ENCODE measurements around the gene JARID2.

JARID2 gene

DNA sequence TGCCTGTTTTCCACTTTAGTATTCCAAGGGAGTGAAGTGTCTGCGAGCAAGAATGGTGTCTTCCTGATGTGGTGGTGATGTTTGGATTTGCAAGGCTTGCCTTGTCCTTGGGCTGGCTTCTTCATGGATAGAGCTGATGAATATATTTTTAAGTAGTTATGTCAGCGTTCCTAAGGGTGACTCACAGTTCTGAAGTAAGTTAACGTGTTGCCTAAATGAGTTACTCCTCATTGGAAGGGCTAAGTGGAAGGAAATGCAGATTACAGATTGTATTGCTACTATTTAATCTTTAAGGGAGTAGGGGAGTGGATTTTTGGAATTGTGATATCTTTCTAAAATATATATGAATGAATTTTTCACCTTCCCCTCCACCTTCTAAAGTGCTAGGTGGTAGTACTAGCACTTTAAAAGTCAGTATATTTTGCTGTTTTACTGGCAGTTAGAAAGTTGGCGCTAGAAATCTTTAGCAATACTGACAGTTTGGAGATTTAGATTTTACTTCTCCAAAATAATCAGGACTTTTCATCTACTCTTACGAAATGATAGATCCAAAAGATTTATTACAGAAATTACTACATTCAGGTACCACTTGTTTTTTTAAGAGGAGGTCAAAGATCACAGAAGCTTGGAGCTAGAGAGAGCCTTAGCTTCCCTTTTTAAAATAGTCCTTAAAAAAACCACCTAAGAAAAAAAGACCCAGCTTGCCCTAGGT, 197.4 kb downstream of the JARID2 start:
- no peak overlapping the region for H3K4me3 ChIP-seq (ENCODE audit: low read length)
- TF ChIP-seq, protein P1, sequence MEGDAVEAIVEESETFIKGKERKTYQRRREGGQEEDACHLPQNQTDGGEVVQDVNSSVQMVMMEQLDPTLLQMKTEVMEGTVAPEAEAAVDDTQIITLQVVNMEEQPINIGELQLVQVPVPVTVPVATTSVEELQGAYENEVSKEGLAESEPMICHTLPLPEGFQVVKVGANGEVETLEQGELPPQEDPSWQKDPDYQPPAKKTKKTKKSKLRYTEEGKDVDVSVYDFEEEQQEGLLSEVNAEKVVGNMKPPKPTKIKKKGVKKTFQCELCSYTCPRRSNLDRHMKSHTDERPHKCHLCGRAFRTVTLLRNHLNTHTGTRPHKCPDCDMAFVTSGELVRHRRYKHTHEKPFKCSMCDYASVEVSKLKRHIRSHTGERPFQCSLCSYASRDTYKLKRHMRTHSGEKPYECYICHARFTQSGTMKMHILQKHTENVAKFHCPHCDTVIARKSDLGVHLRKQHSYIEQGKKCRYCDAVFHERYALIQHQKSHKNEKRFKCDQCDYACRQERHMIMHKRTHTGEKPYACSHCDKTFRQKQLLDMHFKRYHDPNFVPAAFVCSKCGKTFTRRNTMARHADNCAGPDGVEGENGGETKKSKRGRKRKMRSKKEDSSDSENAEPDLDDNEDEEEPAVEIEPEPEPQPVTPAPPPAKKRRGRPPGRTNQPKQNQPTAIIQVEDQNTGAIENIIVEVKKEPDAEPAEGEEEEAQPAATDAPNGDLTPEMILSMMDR (conservative IDR thresholded peaks at IDR 0.05; ENCODE audit: low read depth, low read length) = no peak
- no peak for DNase-seq (ENCODE audit: low read depth)

DNA sequence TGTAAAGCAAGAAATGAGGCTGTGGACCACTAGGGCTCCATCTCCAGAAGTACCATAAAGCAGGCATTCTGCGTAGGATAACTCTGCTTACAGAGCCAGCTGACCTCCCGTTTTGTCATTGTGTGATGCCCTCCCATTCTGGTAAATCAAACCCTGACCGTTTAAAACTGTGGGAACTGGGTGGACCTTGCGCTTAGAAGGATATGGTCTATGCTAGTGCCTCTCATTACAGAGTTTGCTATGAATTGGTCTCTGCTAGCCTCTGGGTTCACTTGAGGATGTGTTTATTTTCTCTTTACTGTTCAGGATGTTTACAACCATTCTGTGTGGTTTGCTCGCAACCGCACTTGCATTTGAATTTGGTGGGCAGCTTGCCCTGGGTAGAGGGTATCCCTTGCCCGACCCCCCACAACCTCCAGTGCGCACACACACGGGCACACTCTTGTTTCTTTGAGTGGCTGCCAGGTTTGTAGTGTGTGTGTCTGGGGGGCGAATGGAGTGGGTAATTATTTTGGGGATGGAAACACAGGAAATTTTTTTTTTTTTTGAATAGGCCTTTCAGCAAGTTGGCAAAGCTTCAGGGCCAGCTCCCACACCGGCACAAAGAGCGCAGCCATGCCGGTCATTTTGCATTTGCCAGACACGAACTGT, 198.3 kb downstream of the JARID2 start:
- H3K4me3 ChIP-seq (ENCODE audit: low read length) = no peak overlapping the region
- no peak for DNase-seq (ENCODE audit: low read depth)
- TF ChIP-seq, protein P1 (conservative IDR thresholded peaks at IDR 0.05; ENCODE audit: low read depth, low read length) = no peak

DNA sequence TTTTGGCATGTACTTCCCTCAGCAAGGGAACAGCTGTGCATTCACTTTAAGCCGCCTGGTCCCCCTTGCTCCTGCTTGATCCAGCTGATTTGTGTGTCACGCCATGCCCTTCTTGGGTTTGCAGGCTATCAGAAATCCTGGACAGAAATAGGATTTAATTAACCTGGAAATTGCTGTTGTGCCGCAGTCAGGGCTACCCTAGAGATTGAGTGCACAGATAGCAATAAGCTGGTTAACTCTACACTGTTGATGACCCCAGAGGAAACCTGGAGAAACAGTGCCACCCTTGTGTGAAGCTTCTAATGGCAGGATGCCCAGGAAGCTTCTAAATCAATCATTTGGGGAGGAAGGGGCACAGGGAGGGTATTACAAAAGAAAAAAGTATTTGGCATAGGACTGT, 199.0 kb downstream of the JARID2 start:
- TF ChIP-seq, protein P1 (conservative IDR thresholded peaks at IDR 0.05; ENCODE audit: low read depth, low read length) = peak; percentile 38
- no peak for DNase-seq (ENCODE audit: low read depth)
- H3K4me3 ChIP-seq (ENCODE audit: low read length) = no peak overlapping the region

DNA sequence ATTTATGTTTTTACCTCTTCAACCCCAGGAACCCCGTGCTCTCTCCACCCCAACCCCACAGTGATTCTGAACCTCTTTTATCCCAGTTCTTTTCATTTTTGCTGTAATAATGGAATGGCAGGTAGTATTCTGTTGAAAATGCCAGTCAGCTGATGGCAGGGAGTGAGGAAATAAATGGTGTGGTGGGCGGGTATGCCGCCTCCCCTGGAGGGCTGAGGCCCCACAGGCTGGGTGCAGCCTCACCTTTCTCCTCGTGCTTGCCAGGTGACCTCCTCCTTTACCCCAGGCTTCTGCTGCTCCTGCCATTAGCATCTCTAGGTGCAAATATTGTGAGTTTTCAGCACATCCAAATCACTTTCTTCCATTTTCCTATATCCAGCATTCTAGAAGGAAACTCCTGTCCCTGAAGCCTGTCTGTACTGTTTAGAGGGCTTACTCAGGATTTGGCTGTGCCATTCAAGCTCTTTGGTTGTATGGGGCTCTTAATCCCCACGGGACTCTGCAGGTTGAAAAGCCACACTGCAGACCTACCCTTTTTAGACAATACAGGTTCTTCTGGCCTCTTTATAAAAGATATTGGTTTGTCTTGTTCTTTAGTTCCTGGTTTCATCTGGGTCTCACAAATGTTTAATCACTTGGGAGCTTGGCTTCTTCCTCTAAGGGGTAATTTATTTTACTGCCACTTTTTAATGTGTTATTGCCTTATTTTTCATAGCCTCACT, 201.8 kb downstream of the JARID2 start:
- TF ChIP-seq, protein P1 (conservative IDR thresholded peaks at IDR 0.05; ENCODE audit: low read depth, low read length) = peak; percentile 3
- no peak for DNase-seq (ENCODE audit: low read depth)
- H3K4me3 ChIP-seq (ENCODE audit: low read length) = no peak overlapping the region

DNA sequence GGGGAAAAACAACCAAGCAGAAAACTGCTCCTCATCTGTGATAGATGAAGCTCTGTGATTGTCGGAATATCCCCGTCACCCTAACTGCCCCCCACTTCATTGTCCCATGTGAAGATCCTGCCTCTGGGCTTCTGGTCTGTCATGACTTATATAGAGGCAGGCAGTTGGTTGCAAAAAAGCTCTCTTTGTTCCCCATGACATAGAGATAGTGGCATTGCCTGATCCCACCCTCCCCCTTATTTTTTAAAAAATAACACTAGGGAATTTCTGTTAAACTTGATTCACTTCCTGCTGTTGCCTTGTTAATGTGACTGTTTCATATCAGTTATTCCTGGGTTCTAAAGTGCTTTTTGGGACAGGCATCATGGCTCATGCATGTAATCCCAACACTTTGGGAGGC, 203.1 kb downstream of the JARID2 start:
- TF ChIP-seq, protein P1 (conservative IDR thresholded peaks at IDR 0.05; ENCODE audit: low read depth, low read length) = no peak
- no peak overlapping the region for H3K4me3 ChIP-seq (ENCODE audit: low read length)
- no peak for DNase-seq (ENCODE audit: low read depth)

DNA sequence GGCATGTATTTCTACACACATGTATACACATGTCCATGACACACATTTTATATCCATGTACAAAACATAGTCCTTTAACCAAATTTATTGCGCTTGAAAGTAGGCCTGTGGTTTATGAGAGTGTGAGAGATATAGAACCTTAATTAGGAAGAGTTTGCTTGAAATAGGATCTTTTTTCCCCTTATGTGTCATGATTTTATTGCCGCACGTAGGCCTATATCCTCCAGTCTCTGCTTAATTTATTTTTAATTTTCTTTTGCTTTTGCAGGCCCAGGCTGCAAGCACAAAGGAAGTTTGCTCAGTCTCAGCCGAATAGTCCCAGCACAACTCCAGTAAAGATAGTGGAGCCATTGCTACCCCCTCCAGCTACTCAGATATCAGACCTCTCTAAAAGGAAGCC, 205.9 kb downstream of the JARID2 start:
- no peak overlapping the region for H3K4me3 ChIP-seq (ENCODE audit: low read length)
- DNase-seq (ENCODE audit: low read depth) = no peak
- TF ChIP-seq, protein P1 (conservative IDR thresholded peaks at IDR 0.05; ENCODE audit: low read depth, low read length) = no peak
